Bronchial epithelial cell (primary cell): ENCODE results near the gene ZBTB16. TPM values are rescaled to one million over a fixed set of nuclear protein-coding genes. Genes with fewer than 3 reads are reported as not detected.

Experiments used
- DNase-seq: peaks from one replicate; pipeline ENCODE4 v3.0.0-alpha.2; 2010; ENCODE audit warnings: low read depth
- FAIRE-seq: peaks from 2 replicates; lab custom pipeline; 2011; peaks lifted over from hg19 to GRCh38; lab: Jason Lieb, UNC
- H3K27me3 ChIP-seq: 2 replicates; pipeline ENCODE4 v1.5.1; 2011; ENCODE audit warnings: low read length; ENCODE audit not compliant: control insufficient read depth, insufficient read depth
- H3K36me3 ChIP-seq: 2 replicates; pipeline ENCODE4 v1.5.1; 2011; ENCODE audit warnings: low read length; ENCODE audit not compliant: control insufficient read depth, insufficient read depth
- H3K4me3 ChIP-seq: 2 replicates; pipeline ENCODE4 v1.5.1; 2011; ENCODE audit warnings: mild to moderate bottlenecking, low read depth, low read length, control low read depth
- CTCF ChIP-seq: IDR thresholded peaks from 2 replicates; pipeline ENCODE4 v1.5.1; 2011; ENCODE audit warnings: mild to moderate bottlenecking, moderate library complexity, low read length, control low read depth, inconsistent platforms; ENCODE audit not compliant: insufficient read depth, severe bottlenecking
- total RNA-seq: library from RNA; depleted of rRNA; stranded (reverse); fragments of >200 nt; gene quantifications from 2 replicates; pipeline ENCODE4 v1.2.1, GENCODE V29; 2014

Gene ZBTB16
- total RNA-seq, 1 donor from 2014 or later = 3.2 TPM

DNA sequence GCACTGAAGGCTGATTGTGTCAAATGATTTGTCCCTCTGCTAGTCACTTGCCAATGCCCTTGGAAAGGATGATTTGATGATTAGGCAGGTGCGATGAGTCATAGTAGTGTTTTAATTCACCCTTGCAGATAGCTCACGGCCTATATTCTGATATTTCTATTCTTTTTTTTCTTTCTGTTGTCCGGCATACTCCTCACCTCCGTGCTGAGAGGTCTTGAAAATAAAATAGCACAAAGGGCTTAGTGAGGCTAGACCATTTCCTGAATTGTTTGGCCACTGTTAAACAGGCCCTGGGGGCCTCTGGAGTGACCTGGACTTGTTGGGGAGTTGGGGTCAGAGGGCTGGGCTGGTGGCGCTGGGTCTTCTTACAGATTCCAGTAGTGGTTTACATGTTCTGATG, 99.8 kb downstream of the ZBTB16 start:
- no peaks in the 10 kb centered on the region for H3K27me3 ChIP-seq
- no peak overlapping the region for H3K4me3 ChIP-seq
- no peak for TF ChIP-seq CTCF
- FAIRE-seq (no peak), DNase-seq (peak; percentile 61)
- H3K36me3 ChIP-seq = peaks cover 7% of the 10 kb centered on the region

DNA sequence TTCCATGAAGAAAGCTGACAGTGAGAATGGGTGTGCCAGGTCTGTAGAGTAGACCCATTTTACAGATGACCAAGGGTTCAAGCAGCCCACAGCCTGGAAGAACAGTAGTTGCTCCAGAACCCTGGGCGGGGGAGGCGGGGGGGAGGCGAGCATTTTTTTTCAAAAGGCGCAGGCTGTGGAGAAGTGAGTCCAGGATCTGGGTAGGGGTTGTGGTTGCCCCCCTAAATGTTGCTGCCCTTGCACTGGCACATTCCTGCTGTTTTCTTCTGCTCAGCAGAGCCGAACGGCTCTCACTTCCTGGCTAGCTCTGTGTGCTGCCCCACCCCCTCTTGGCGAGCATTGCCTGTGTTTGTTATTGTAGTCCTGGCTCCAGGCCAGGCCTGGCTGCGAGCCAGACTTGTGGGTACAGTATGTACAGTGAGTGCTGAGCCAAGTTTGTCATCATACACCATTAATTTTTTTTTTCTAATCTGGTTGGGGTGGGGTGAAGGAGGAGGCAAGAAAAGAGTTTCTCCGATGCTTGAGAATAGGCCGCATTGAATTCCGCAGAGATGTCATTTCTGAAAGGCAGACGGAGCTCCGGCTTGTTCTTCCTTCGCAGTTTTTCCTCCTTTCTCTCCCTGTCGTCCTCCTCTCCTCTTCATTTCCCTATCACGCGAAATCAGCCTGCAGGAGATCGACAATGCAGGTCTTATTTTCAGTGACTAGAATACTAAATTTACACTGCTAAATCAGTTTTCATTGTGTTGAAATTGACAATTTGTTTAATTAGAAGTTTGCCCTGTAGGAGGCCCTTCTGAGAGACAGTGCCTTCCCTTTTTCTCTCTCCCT, 100.5 kb downstream of the ZBTB16 start:
- Histone ChIP-seq H3K27me3 (no peaks in the 10 kb centered on the region), H3K36me3 (peaks cover 7% of the 10 kb centered on the region), H3K4me3 (no peak overlapping the region)
- FAIRE-seq (peak; percentile 90), DNase-seq (peak; percentile 95)
- no peak for TF ChIP-seq CTCF

GRCh38 chr11:114160894-114161293, 101.4 kb downstream of the ZBTB16 start:
- no peak for TF ChIP-seq CTCF
- Histone ChIP-seq H3K4me3 (no peak overlapping the region), H3K36me3 (peaks cover 7% of the 10 kb centered on the region), H3K27me3 (no peaks in the 10 kb centered on the region)
- peak; percentile 92 for FAIRE-seq
- DNase-seq = peak; percentile 46

DNA sequence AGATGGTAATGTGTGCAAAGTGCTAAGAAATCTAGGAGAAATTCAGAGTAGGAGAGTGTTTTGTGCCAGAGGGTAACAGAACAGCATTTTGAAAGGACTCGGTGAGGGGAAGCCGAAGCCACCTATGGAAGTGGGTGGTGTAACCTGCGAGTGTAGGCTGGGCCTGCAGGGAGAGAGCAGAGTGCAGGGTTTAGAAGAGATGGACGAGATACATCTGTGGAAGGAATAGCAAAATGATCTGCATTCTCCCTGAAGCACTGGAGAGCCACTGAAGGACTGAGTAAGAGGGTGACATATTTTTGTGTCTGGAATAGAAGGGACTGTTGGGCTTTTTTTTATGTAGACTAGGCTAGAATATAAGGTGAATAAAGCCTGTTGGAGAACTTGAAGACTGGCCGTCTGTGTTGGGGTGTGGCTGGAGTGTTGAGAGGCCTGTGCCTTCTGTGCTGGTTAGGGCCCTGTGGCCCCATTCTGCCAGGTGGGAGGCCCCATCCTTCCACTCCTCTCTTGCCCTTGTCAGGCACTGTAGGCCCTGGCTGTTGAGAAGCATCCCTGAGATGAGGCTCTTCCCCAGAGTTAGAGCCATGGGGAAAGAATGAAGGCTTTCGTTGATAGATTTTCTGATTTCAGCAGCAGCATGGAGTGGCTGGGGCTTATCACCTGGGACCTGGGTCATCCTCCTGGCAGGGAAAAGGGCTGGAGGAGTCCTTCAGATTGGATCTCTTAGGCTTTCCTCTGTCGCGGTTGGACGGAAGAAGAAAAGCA, 102.2 kb downstream of the ZBTB16 start:
- FAIRE-seq (no peak), DNase-seq (no peak)
- Histone ChIP-seq H3K36me3 (peaks cover 4% of the 10 kb centered on the region), H3K27me3 (no peaks in the 10 kb centered on the region), H3K4me3 (no peak overlapping the region)
- no peak for TF ChIP-seq CTCF

GRCh38 chr11:114162719-114163123, 103.2 kb downstream of the ZBTB16 start:
- no peaks in the 10 kb centered on the region for H3K27me3 ChIP-seq
- H3K4me3 ChIP-seq = no peak overlapping the region
- FAIRE-seq (peak; percentile 93), DNase-seq (peak; percentile 95)
- H3K36me3 ChIP-seq = no peaks in the 10 kb centered on the region
- no peak for TF ChIP-seq CTCF
